ENCODE data around the gene DACH1.

DACH1 gene

GRCh38 chr13:71488201-71488600 lies 378.8 kb downstream of the DACH1 start:
- DNase-seq (ENCODE audit: low read depth) = no peak

GRCh38 chr13:71485913-71486312 lies 381.1 kb downstream of the DACH1 start:
- DNase-seq (ENCODE audit: low read depth) = no peak

- no peak for DNase-seq (ENCODE audit: low read depth)
These were observed 383.3 kb downstream of the DACH1 start for GRCh38 chr13:71483733-71484132.

- DNase-seq (ENCODE audit: low read depth) = no peak
These were observed 385.5 kb downstream of the DACH1 start for GRCh38 chr13:71481501-71481900.

- no peak for DNase-seq (ENCODE audit: low read depth)
These were observed 386.0 kb downstream of the DACH1 start for GRCh38 chr13:71481046-71481445.

DNA sequence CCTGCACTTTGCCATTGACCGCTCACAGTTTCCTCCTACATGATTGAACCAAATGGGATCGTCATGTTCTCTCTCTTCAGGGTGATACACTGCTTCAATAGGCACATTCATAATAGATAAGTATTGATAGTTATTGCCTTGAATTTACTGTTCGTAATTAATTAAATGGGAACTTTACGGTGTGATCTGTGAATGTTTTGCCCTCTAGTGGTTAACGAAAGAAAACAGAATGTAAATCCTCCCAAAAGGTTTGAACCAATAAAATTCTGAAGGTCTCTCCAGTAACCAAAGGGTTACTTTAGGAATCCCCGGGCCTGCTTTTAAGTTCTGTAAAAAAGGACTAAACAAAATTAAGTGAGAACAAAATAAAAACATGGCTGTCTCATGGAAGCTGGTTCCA lies 389.3 kb downstream of the DACH1 start:
- peak; percentile 4 for DNase-seq (ENCODE audit: low read depth)

- no peak for DNase-seq (ENCODE audit: low read depth)
These were observed 392.1 kb downstream of the DACH1 start for GRCh38 chr13:71474936-71475335.

DNA sequence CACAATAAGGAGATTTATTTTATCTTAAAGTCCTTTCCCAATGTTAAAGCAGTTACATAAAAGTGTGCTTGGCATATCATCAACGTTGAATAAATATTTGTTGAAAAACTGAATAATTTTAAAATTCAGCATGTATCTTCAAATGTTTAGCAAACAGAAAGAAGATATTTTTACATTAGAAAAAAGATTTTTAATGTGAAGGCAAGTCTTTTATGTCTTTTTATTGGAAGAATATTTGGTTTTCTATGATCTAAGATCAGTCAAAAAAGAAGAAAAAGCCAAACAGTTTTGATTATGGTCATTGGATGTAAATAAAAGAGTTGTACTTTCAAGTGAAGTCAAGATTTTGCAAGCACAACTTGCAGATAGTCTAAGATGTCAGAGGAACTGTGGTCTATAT lies 397.4 kb downstream of the DACH1 start:
- DNase-seq (ENCODE audit: low read depth) = no peak

DNA sequence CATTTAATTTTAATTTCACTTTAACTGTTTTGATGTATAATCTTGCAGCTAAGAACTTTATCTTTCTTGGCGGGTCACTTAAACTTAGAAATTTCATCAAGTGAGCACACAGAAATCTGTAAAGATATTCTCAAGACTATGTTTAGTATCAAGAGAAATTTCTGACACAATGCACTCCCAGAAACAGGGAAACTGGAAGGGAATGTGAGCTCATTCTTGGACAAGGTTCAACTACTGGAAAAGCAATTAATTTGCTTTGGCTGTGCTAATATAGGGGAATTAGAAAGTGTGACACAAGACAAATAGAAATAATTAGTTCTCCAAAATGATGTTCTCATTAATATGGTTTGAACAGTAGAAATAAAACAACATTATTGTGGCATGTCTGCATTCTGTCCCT lies 402.3 kb downstream of the DACH1 start:
- DNase-seq (ENCODE audit: low read depth) = no peak

GRCh38 chr13:71461892-71462291 lies 405.1 kb downstream of the DACH1 start:
- no peak for DNase-seq (ENCODE audit: low read depth)

GRCh38 chr13:71460211-71460610 lies 406.8 kb downstream of the DACH1 start:
- DNase-seq (ENCODE audit: low read depth) = peak; percentile 38

DNA sequence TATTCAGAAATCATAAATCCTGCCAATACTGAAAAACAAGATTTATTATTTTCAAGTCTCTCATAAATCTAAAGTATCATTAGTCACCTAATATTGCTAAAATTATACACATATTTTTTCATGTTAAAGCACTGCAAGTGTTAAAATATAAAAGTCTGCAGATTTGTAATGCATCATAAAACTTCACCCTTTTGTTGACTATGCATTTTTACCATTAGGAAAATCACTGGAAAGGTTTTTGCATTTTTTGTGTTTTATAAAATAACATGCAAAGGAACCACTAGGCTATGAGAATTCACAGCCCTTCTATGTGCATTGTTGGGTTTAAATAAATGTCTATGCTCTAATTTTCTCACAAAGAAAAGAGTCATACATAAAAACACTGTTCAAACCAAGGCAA lies 407.3 kb downstream of the DACH1 start:
- no peak for DNase-seq (ENCODE audit: low read depth)

GRCh38 chr13:71457645-71458044 lies 409.4 kb downstream of the DACH1 start:
- DNase-seq (ENCODE audit: low read depth) = no peak

GRCh38 chr13:71456136-71456535 lies 410.9 kb downstream of the DACH1 start:
- DNase-seq (ENCODE audit: low read depth) = no peak

DNA sequence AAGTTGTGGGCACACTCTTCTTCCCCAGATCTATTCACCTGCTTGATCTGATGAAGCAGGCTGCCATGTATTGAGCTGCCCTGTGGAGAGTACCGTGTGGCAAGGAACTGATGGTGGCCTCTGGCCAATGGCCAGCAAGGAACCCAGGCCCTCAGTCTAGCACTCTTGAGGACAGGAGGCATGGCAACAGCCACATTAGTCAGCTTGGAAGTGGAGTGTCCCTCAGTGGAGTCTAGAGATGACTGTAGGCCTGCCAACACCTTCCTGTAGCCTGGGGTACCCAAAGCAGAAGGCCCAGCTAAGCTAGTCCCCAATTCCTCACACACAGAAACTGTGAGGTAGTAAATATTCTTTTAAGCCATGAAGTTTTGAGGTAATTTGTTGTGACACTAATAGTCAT lies 412.5 kb downstream of the DACH1 start:
- no peak for DNase-seq (ENCODE audit: low read depth)

GRCh38 chr13:71448080-71448630 lies 418.8 kb downstream of the DACH1 start:
- DNase-seq (ENCODE audit: low read depth) = no peak

DNA sequence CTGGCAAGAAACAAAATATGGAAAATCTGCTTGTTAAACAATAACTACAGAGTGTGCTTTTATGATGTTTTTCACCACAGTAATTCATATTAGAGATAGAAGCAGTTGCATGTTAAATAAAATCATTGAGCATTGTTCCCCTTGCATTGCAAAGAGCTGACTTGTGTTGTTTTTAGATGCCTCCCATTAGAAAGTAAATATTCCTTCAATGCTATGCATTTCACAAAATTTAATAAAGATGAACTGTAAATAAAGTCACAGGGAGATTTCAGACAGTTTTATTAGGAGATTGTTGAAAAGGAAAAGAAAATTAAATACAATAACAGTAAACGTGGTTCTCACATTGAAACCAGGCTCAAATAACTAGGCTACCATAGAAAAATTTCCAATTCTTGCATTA lies 429.3 kb downstream of the DACH1 start:
- no peak for DNase-seq (ENCODE audit: low read depth)

DNA sequence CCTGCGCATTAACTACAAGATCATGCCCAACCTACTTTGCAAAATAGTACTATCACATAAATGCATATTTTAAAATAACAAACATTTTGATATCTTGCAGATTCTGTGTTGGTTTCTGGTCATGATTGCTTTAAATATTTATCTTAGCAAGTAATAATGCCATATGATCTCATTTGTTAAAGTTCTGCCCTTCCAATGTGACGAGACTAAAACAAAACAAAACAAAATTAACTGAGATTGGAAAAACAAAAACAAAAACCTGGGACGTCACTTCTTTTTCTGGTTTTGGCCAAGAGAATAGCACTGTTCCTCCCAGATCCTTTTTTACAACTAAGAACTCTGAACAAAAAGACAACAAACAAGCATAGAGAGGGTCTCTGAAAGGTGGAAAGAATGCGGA lies 436.3 kb downstream of the DACH1 start:
- no peak for DNase-seq (ENCODE audit: low read depth)

GRCh38 chr13:71417205-71417604 lies 449.8 kb downstream of the DACH1 start:
- peak; percentile 59 for DNase-seq (ENCODE audit: low read depth)

DNA sequence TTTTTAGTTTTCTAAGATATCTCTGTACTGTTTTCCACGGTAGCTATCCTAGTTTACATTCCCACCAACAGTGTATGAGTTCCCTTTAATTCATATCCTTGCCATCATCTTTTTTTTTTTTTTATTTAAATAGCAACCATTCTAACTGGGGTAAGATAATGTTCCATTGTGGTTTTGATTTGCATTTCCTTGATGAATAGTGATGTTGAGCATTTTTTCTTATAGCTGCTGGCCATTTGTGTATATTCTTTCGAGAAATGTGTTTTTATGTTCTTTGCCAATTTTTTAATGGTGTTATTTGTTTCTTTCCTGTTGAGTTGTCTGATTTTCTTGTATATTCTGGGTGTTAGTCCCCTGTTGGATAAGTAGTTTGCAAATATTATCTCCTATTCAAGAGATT lies 454.8 kb downstream of the DACH1 start:
- peak; percentile 21 for DNase-seq (ENCODE audit: low read depth)

DNA sequence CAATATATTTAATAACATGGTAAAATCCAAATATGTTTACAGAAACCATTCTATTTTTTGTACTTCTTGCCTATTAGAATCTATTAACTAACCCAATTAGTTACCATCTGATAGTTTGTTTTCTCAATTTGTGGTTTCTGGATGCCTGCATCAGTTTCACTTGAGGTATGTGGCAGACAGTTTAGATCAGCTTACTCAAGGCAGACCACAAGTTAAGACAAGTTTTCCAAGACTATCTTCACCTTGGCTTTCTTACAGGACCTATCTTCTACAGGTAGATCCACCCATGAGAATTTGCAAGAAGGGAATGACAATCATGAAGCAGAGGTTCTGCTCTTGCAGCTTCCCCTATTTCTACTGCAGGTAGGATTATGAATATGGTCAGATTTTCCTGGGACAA lies 458.6 kb downstream of the DACH1 start:
- peak; percentile 1 for DNase-seq (ENCODE audit: low read depth)

DNA sequence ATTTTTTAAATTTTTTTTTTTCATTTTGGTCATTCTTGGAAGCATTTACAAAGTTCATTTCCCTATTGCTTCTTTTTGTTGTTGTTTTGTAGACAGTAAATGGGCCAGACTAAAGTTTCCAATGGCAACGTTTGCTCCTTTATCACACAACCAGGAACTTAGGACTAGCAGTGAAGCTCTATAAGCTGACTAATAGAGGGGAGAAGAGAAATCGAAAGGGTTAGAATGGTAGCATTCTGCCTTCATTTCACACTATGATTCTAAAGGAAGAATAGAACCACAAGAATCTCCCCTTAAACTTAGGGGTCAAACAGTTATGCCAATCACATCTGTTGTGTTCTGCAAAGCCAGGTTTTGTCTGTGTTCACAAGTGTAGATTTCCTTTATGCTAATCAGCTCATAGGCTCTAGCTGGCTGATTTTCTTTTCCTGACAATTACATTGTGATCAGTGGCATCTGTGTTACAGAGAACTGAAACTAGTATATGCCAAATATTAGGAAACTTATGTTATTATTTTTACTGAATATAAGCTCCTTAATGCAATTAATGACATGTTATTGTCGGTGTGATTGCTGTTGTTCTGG lies 467.3 kb downstream of the DACH1 start:
- DNase-seq (ENCODE audit: low read depth) = no peak

- no peak for DNase-seq (ENCODE audit: low read depth)
These were observed 470.9 kb downstream of the DACH1 start for GRCh38 chr13:71396149-71396548.

GRCh38 chr13:71395053-71395452 lies 472.0 kb downstream of the DACH1 start:
- DNase-seq (ENCODE audit: low read depth) = no peak

DNA sequence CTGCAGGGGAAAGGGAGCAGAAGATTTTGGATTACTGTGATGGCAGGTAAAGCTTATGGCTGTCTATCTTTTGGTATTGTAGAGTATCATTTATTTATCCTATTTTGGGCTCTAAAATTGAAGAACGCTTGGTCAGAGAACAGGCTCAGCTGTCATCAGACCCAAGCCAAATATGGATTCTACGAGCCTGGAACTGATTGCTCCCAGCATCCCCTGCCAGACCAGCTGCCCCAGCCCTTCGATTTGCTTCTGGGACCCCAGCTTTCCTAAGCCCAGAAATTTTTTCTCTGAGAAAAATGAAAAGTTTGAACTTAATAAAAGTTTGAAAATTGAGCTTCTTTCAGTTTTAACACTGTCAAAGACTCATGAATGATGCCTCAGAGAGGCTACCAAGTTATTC lies 472.8 kb downstream of the DACH1 start:
- no peak for DNase-seq (ENCODE audit: low read depth)

Measured in iris pigment epithelial cell (primary cell).